Measurements from ENCODE around the gene CPE. TPM values are rescaled to one million over a fixed set of nuclear protein-coding genes. Genes with fewer than 3 reads are reported as not detected.

CPE gene
- total RNA-seq, 3 donors from 2014 or later (not counting 1 experiment from before 2014, with no cell fraction given), result not detected

DNA sequence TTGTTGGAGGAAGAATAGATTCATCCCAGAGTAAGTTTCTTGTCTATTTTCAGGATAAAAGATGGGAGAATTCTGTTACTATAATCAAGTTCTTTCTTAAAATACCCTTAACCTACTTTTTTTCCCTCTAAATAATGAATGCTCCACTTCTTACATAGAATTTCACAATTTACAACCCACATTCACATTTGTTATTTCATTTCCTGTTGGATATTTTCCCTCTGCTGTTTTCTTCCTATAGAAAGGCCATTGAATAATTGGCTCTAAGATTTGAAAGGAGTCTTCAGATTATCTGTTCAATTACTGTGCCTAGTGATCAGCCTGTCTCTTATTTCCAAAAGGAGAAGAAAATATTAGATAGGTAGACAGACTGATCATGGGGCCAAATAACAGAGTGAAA is 79.7 kb downstream of the CPE start:
- Mint-ChIP-seq H3K27me3 (ENCODE audit: low read depth in 2 of 2) (peaks cover 0 to 5% of the 10 kb centered on the region in 2 donors), H3K36me3 (no peaks in the 10 kb centered on the region), H3K9me3 (no peaks in the 10 kb centered on the region), H3K27ac (no peak overlapping the region), H3K4me3 (no peak overlapping the region), H3K4me1 (no peaks in the 10 kb centered on the region)
- Histone ChIP-seq H3K9me3 (ENCODE audit: control insufficient read depth, insufficient read depth, low read length) (no peaks in the 10 kb centered on the region), H3K27ac (ENCODE audit: low read length) (no peak overlapping the region), H3K27me3 (ENCODE audit: control insufficient read depth, insufficient read depth, low read length) (no peaks in the 10 kb centered on the region), H3K36me3 (ENCODE audit: control insufficient read depth, insufficient read depth, low read length) (no peaks in the 10 kb centered on the region), H3K4me1 (ENCODE audit: control insufficient read depth, insufficient read depth, low read length) (no peaks in the 10 kb centered on the region), H3K4me3 (ENCODE audit: low read length) (no peak overlapping the region)
- intact Hi-C loops (cut with micrococcal nuclease), result no loop called here
- ATAC-seq (no peak), DNase-seq (no peak)
- TF ChIP-seq, protein P1, sequence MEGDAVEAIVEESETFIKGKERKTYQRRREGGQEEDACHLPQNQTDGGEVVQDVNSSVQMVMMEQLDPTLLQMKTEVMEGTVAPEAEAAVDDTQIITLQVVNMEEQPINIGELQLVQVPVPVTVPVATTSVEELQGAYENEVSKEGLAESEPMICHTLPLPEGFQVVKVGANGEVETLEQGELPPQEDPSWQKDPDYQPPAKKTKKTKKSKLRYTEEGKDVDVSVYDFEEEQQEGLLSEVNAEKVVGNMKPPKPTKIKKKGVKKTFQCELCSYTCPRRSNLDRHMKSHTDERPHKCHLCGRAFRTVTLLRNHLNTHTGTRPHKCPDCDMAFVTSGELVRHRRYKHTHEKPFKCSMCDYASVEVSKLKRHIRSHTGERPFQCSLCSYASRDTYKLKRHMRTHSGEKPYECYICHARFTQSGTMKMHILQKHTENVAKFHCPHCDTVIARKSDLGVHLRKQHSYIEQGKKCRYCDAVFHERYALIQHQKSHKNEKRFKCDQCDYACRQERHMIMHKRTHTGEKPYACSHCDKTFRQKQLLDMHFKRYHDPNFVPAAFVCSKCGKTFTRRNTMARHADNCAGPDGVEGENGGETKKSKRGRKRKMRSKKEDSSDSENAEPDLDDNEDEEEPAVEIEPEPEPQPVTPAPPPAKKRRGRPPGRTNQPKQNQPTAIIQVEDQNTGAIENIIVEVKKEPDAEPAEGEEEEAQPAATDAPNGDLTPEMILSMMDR (IDR thresholded peaks at IDR 0.05), result no peak

DNA sequence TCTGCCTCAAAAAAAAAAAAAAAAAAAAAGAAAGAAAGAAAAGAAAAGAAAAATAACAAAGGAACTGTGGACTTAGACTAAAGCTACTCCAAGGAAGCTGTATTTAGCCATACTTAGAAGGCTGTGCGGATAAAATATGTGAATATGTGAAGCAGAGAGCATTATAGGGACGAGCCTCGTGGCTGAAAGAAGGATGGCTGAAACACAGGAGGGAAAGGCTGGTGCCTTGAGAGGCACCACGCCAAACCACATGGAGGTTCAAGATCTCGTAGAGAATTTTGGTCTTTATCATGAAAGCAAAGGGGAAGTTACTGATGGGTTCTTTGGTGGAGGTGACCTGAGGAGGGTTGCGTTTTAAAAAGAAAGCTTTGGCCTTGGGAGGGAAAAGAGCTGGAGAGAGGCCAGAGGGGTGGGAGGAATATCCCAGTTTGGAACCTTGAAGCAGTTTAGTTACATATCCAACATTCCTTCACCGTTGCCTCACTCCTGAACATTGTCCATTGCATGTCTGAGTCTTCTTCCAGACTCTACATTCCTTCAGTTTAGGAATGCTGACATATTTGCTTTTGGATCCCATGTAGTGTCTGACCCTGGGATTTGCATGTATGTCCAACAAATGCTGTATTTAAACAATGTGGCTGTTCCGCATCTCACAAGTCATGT is 82.5 kb downstream of the CPE start:
- no peak overlapping the region for H3K4me3 Mint-ChIP-seq

DNA sequence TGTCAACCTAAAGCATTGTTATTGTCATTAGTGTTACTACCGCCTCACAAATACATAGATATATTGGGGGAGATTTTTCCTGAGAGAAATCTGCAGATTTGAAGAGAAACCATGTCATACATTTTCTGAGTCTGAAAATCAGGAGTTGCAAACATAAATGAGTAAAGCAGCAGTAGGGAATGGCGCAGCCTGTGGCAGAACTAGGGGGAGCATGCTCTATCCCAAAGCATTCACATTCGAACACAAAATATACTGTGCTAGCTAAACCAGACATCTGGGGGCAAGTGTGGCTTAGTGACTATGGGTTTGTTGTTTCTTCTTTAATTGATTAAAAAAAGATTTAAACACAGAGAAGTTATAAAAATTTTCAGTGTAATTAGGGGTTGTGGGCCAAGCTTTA is 83.2 kb downstream of the CPE start:
- no peak overlapping the region for H3K27ac ChIP-seq (ENCODE audit: low read length)
- Mint-ChIP-seq H3K4me1 (no peaks in the 10 kb centered on the region), H3K9me3 (no peaks in the 10 kb centered on the region), H3K27me3 (ENCODE audit: low read depth in 2 of 2) (peaks cover 0 to 3% of the 10 kb centered on the region in 2 donors), H3K36me3 (no peaks in the 10 kb centered on the region), H3K4me3 (no peak overlapping the region), H3K27ac (no peak overlapping the region)
- no peaks in the 10 kb centered on the region for H3K9me3 ChIP-seq (ENCODE audit: control insufficient read depth, insufficient read depth, low read length)
- no peak for ATAC-seq
- no peaks in the 10 kb centered on the region for H3K4me1 ChIP-seq (ENCODE audit: control insufficient read depth, insufficient read depth, low read length)
- no peak overlapping the region for H3K4me3 ChIP-seq (ENCODE audit: low read length)
- no peaks in the 10 kb centered on the region for H3K36me3 ChIP-seq (ENCODE audit: control insufficient read depth, insufficient read depth, low read length)
- DNase-seq, result no peak
- intact Hi-C loops (cut with micrococcal nuclease), result loop anchor here (10.0 kb wide), 1 partner anchor 107 kb away; no protein-coding TSS in a partner anchor
- H3K27me3 ChIP-seq (ENCODE audit: control insufficient read depth, insufficient read depth, low read length), result no peaks in the 10 kb centered on the region
- WGBS (ENCODE audit: insufficient coverage), result 100% methylated on average over 1 of the region's 3 CpGs
- TF ChIP-seq, protein P1 (IDR thresholded peaks at IDR 0.05), result no peak

More for the DNA sequence above, 82.5 kb downstream of the CPE start:
- Mint-ChIP-seq H3K27ac (no peak overlapping the region), H3K27me3 (ENCODE audit: low read depth in 2 of 2) (peaks cover 0 to 5% of the 10 kb centered on the region in 2 donors), H3K4me1 (no peaks in the 10 kb centered on the region), H3K9me3 (no peaks in the 10 kb centered on the region), H3K36me3 (no peaks in the 10 kb centered on the region)
- ATAC-seq (no peak), DNase-seq (no peak)
- WGBS (ENCODE audit: insufficient coverage), result 68% methylated on average over 8 of the region's 8 CpGs
- TF ChIP-seq, protein P1 (IDR thresholded peaks at IDR 0.05), result no peak
- H3K9me3 ChIP-seq (ENCODE audit: control insufficient read depth, insufficient read depth, low read length), result no peaks in the 10 kb centered on the region
- intact Hi-C loops (cut with micrococcal nuclease), result loop anchor here (10.0 kb wide), 1 partner anchor 106 kb away; no protein-coding TSS in a partner anchor
- no peaks in the 10 kb centered on the region for H3K27me3 ChIP-seq (ENCODE audit: control insufficient read depth, insufficient read depth, low read length)
- no peak overlapping the region for H3K27ac ChIP-seq (ENCODE audit: low read length)
- no peaks in the 10 kb centered on the region for H3K4me1 ChIP-seq (ENCODE audit: control insufficient read depth, insufficient read depth, low read length)
- H3K4me3 ChIP-seq (ENCODE audit: low read length), result no peak overlapping the region
- no peaks in the 10 kb centered on the region for H3K36me3 ChIP-seq (ENCODE audit: control insufficient read depth, insufficient read depth, low read length)

DNA sequence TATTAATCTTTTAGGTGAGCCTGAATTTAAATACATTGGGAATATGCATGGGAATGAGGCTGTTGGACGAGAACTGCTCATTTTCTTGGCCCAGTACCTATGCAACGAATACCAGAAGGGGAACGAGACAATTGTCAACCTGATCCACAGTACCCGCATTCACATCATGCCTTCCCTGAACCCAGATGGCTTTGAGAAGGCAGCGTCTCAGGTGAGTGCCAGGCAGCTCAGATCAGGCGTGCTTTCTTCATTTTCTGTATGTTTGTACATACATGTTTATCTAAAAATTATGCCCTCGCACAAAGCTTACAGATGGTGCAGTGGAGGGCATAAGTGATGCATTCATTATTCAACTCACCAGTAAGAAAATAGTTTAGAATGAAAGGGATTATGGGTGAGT is 85.6 kb downstream of the CPE start:
- no peaks in the 10 kb centered on the region for H3K27me3 ChIP-seq (ENCODE audit: control insufficient read depth, insufficient read depth, low read length)
- Mint-ChIP-seq H3K36me3 (no peaks in the 10 kb centered on the region), H3K4me3 (no peak overlapping the region), H3K27me3 (ENCODE audit: low read depth in 2 of 2) (no peaks in the 10 kb centered on the region), H3K4me1 (no peaks in the 10 kb centered on the region), H3K27ac (no peak overlapping the region), H3K9me3 (no peaks in the 10 kb centered on the region)
- no peak for ATAC-seq
- 83% methylated on average over 5 of the region's 7 CpGs for WGBS (ENCODE audit: insufficient coverage)
- TF ChIP-seq, protein P1 (IDR thresholded peaks at IDR 0.05), result no peak
- no peaks in the 10 kb centered on the region for H3K9me3 ChIP-seq (ENCODE audit: control insufficient read depth, insufficient read depth, low read length)
- DNase-seq, result peak in 1 of 2 donors; percentile 5
- no peak overlapping the region for H3K27ac ChIP-seq (ENCODE audit: low read length)
- no peaks in the 10 kb centered on the region for H3K36me3 ChIP-seq (ENCODE audit: control insufficient read depth, insufficient read depth, low read length)
- intact Hi-C loops (cut with micrococcal nuclease), result loop anchor here (1.0 to 10.0 kb wide), 2 partner anchors 110 to 333 kb away; no protein-coding TSS in a partner anchor
- no peaks in the 10 kb centered on the region for H3K4me1 ChIP-seq (ENCODE audit: control insufficient read depth, insufficient read depth, low read length)
- H3K4me3 ChIP-seq (ENCODE audit: low read length), result no peak overlapping the region

All from natural killer cell (primary cell).